ENCODE measurements around the gene TRMT44.

- no peak for TF ChIP-seq CREB5 (CRISPR knock-in tag; IDR thresholded peaks at IDR 0.05; ENCODE audit: low read depth)
- no peak for TF ChIP-seq CSDC2 (CRISPR knock-in tag; IDR thresholded peaks at IDR 0.05)
- no peak for TF ChIP-seq RARB (CRISPR knock-in tag; IDR thresholded peaks at IDR 0.05)
- TF ChIP-seq, protein P1, sequence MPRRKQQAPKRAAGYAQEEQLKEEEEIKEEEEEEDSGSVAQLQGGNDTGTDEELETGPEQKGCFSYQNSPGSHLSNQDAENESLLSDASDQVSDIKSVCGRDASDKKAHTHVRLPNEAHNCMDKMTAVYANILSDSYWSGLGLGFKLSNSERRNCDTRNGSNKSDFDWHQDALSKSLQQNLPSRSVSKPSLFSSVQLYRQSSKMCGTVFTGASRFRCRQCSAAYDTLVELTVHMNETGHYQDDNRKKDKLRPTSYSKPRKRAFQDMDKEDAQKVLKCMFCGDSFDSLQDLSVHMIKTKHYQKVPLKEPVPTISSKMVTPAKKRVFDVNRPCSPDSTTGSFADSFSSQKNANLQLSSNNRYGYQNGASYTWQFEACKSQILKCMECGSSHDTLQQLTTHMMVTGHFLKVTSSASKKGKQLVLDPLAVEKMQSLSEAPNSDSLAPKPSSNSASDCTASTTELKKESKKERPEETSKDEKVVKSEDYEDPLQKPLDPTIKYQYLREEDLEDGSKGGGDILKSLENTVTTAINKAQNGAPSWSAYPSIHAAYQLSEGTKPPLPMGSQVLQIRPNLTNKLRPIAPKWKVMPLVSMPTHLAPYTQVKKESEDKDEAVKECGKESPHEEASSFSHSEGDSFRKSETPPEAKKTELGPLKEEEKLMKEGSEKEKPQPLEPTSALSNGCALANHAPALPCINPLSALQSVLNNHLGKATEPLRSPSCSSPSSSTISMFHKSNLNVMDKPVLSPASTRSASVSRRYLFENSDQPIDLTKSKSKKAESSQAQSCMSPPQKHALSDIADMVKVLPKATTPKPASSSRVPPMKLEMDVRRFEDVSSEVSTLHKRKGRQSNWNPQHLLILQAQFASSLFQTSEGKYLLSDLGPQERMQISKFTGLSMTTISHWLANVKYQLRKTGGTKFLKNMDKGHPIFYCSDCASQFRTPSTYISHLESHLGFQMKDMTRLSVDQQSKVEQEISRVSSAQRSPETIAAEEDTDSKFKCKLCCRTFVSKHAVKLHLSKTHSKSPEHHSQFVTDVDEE (CRISPR knock-in tag; IDR thresholded peaks at IDR 0.05): no peak
- no peak for TF ChIP-seq ISL1 (CRISPR knock-in tag; IDR thresholded peaks at IDR 0.05)
- no peak for TF ChIP-seq ZC3H10 (CRISPR knock-in tag; IDR thresholded peaks at IDR 0.05)
- TF ChIP-seq CSRNP3 (CRISPR knock-in tag; IDR thresholded peaks at IDR 0.05): no peak
- no peak for TF ChIP-seq SNAI2 (CRISPR knock-in tag; IDR thresholded peaks at IDR 0.05)
- TF ChIP-seq OSR1 (CRISPR knock-in tag; IDR thresholded peaks at IDR 0.05): no peak
- no peak for TF ChIP-seq PATZ1 (CRISPR knock-in tag; IDR thresholded peaks at IDR 0.05; ENCODE audit: borderline replicate concordance)
- TF ChIP-seq ZFP30 (CRISPR knock-in tag; IDR thresholded peaks at IDR 0.05): no peak
- no peak for TF ChIP-seq ZFP3 (CRISPR knock-in tag; IDR thresholded peaks at IDR 0.05)
These were observed 74.9 kb downstream of the TRMT44 start for GRCh38 chr4:8515316-8516060.
